Mucosa of stomach (tissue), 1 donor: Measurements from ENCODE around the gene ITM2B.
A peak's percentile ranks its signal among the peaks of the same experiment; 100 is the strongest.
"Not testable (repeated sequence)": the region's sequence is repeated elsewhere in the genome, so short reads cannot be mapped to it uniquely, and the experiment has no call there.

Experiments
- H3K27me3 ChIP-seq: one replicate; pipeline ENCODE4 v1.7.0; 2013; ENCODE audit warnings: mild to moderate bottlenecking, low read length; ENCODE audit not compliant: control insufficient read depth, insufficient read depth
- H3K36me3 ChIP-seq: one replicate; pipeline ENCODE4 v1.7.0; 2013; ENCODE audit warnings: low read length; ENCODE audit not compliant: control insufficient read depth, insufficient read depth
- H3K4me1 ChIP-seq: one replicate; pipeline ENCODE4 v1.7.0; 2013; ENCODE audit warnings: mild to moderate bottlenecking, low read length; ENCODE audit not compliant: control insufficient read depth, insufficient read depth
- H3K4me3 ChIP-seq: one replicate; pipeline ENCODE4 v1.7.0; 2013; ENCODE audit warnings: low read length
- H3K9ac ChIP-seq: one replicate; pipeline ENCODE4 v1.7.0; 2013; ENCODE audit warnings: mild to moderate bottlenecking, low read length, moderate library complexity
- H3K9me3 ChIP-seq: one replicate; pipeline ENCODE4 v1.7.0; 2013; ENCODE audit warnings: mild to moderate bottlenecking, low read length, moderate library complexity; ENCODE audit not compliant: control insufficient read depth
- donor health status: Pancreatic carcinoma.

ITM2B gene

DNA sequence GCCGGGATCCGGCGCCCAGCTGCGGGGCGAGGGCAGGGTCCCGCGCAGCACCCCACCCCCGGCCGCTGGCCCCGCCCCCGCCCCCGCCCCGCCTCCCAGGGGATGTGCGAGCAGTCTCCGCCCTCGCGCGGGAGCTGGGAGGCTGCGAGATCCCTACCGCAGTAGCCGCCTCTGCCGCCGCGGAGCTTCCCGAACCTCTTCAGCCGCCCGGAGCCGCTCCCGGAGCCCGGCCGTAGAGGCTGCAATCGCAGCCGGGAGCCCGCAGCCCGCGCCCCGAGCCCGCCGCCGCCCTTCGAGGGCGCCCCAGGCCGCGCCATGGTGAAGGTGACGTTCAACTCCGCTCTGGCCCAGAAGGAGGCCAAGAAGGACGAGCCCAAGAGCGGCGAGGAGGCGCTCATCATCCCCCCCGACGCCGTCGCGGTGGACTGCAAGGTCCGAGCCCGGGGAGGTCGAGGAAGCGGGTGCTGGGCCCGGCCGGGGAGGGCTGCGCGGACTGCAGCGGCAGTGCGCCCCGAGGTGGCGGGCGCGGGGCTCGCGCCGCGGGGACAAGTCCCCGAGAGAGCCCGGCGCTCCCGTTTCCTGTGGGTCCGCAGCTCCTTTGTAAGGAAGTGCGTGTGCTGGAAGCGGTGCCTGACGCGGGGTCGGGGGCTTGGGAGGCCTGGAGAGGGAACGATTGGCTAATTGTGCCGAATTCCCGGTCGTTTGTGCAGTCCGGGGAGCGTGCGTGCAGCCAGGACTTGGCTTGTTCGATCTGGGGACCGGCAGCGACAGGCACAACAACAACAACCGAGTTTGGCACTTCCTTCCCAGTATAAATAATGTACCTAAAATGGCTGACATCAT is at the start of gene ITM2B:
Gene ITM2B (plus strand): TSS at position 161 of the 843 bp plus-strand sequence. CDS start 155 bp downstream, at position 316.
- Histone ChIP-seq H3K9me3 (no peaks in the 10 kb centered on the region), H3K36me3 (no peaks in the 10 kb centered on the region), H3K4me1 (peaks cover 25% of the 10 kb centered on the region), H3K9ac (peak within 1 kb of the TSS; percentile 94), H3K4me3 (peak within 1 kb of the TSS; percentile 90), H3K27me3 (no peaks in the 10 kb centered on the region)

- Histone ChIP-seq H3K9me3 (no peaks in the 10 kb centered on the region), H3K4me1 (no peaks in the 10 kb centered on the region), H3K4me3 (no peak overlapping the region), H3K27me3 (no peaks in the 10 kb centered on the region), H3K36me3 (no peaks in the 10 kb centered on the region), H3K9ac (no peak overlapping the region)
Observed at GRCh38 chr13:48184260-48184659, 48.7 kb upstream of the ITM2B start.

GRCh38 chr13:48185018-48185417 is 48.0 kb upstream of the ITM2B start:
- Histone ChIP-seq H3K36me3 (no peaks in the 10 kb centered on the region), H3K4me1 (no peaks in the 10 kb centered on the region), H3K4me3 (no peak overlapping the region), H3K9ac (no peak overlapping the region), H3K27me3 (no peaks in the 10 kb centered on the region), H3K9me3 (no peaks in the 10 kb centered on the region)

GRCh38 chr13:48186722-48187121 is 46.3 kb upstream of the ITM2B start:
- H3K4me1 ChIP-seq, result no peaks in the 10 kb centered on the region
- no peaks in the 10 kb centered on the region for H3K36me3 ChIP-seq
- H3K9me3 ChIP-seq, result no peaks in the 10 kb centered on the region
- H3K27me3 ChIP-seq, result no peaks in the 10 kb centered on the region
- H3K9ac ChIP-seq, result no peak overlapping the region
- no peak overlapping the region for H3K4me3 ChIP-seq

- H3K4me1 ChIP-seq, result no peaks in the 10 kb centered on the region
- H3K9me3 ChIP-seq, result no peaks in the 10 kb centered on the region
- H3K9ac ChIP-seq, result no peak overlapping the region
- H3K4me3 ChIP-seq, result no peak overlapping the region
- H3K36me3 ChIP-seq, result no peaks in the 10 kb centered on the region
- H3K27me3 ChIP-seq, result no peaks in the 10 kb centered on the region
Observed at GRCh38 chr13:48188131-48188530, 44.9 kb upstream of the ITM2B start.

- no peaks in the 10 kb centered on the region for H3K27me3 ChIP-seq
Observed at GRCh38 chr13:48188601-48189000, 44.4 kb upstream of the ITM2B start.

GRCh38 chr13:48189171-48189570 is 43.8 kb upstream of the ITM2B start:
- Histone ChIP-seq H3K27me3 (no peaks in the 10 kb centered on the region), H3K4me3 (no peak overlapping the region), H3K9ac (no peak overlapping the region), H3K9me3 (no peaks in the 10 kb centered on the region), H3K4me1 (no peaks in the 10 kb centered on the region), H3K36me3 (no peaks in the 10 kb centered on the region)

More at GRCh38 chr13:48188601-48189000, 44.4 kb upstream of the ITM2B start:
- no peaks in the 10 kb centered on the region for H3K36me3 ChIP-seq
- no peaks in the 10 kb centered on the region for H3K4me1 ChIP-seq
- no peaks in the 10 kb centered on the region for H3K9me3 ChIP-seq
- H3K9ac ChIP-seq, result no peak overlapping the region
- H3K4me3 ChIP-seq, result no peak overlapping the region

DNA sequence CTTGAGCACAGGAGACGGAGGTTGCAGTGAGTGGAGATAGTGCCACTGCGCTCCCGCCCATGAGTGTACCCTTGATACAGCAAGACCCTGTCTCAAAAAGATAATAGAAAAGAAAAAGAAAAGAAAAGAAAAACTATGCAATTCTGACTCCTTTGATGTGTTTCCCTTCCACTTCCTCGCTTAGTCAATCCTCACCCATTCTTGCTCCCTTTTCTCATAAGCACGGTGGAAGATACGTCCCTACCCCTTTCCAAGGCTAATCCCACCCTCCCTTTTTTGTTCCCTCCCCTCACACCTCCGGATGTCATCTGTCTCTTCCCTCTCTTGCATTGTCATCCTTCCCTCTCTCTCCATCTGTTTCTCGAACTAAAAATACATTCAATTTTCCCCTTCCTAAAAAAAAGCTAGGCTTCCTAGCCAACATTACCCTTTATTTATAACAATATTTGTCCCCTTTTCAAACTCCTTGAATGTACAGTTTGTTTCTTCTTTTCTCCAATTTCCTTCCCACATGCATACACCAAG is 40.5 kb upstream of the ITM2B start:
- H3K4me3 ChIP-seq, result no peak overlapping the region
- no peak overlapping the region for H3K9ac ChIP-seq
- H3K36me3 ChIP-seq, result no peaks in the 10 kb centered on the region
- no peaks in the 10 kb centered on the region for H3K9me3 ChIP-seq
- no peaks in the 10 kb centered on the region for H3K27me3 ChIP-seq
- no peaks in the 10 kb centered on the region for H3K4me1 ChIP-seq

- Histone ChIP-seq H3K4me1 (peaks cover 2% of the 10 kb centered on the region), H3K27me3 (no peaks in the 10 kb centered on the region), H3K4me3 (no peak overlapping the region), H3K36me3 (no peaks in the 10 kb centered on the region), H3K9me3 (no peaks in the 10 kb centered on the region), H3K9ac (no peak overlapping the region)
Observed at GRCh38 chr13:48194379-48194754, 38.6 kb upstream of the ITM2B start.

GRCh38 chr13:48199404-48199946 is 33.5 kb upstream of the ITM2B start:
- H3K4me1 ChIP-seq, result peaks cover 19% of the 10 kb centered on the region
- H3K9me3 ChIP-seq, result no peaks in the 10 kb centered on the region
- H3K36me3 ChIP-seq, result no peaks in the 10 kb centered on the region
- H3K9ac ChIP-seq, result no peak overlapping the region
- no peak overlapping the region for H3K4me3 ChIP-seq
- no peaks in the 10 kb centered on the region for H3K27me3 ChIP-seq

GRCh38 chr13:48201044-48201443 is 32.0 kb upstream of the ITM2B start:
- Histone ChIP-seq H3K9ac (no peak overlapping the region), H3K4me1 (peaks cover 19% of the 10 kb centered on the region), H3K4me3 (no peak overlapping the region), H3K36me3 (no peaks in the 10 kb centered on the region), H3K27me3 (no peaks in the 10 kb centered on the region), H3K9me3 (no peaks in the 10 kb centered on the region)

DNA sequence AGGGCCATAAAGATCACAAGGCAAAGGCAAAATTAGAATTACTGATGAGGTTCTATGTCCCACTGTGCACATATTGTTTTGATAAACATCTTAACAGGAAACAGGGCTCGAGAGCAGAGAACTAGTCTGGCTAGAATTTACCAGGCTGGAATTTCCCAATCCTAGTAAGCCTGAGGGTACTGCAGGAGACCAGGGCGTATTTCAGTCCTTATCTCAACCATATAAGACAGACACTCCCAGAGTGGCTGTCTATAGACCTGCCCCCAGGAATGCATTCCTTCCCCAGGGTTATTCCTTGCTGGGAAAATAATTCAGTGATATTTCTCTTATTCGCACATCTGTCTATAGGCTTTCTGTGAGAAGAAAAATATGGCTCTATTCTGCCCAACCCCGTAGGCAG is 25.8 kb upstream of the ITM2B start:
- H3K4me3 ChIP-seq, H3K27me3 ChIP-seq, H3K9ac ChIP-seq, H3K9me3 ChIP-seq, H3K4me1 ChIP-seq, H3K36me3 ChIP-seq: not testable (repeated sequence)
